Neural cell (in vitro differentiated cells): ENCODE results near the gene GPR141. TPM values are rescaled to one million over a fixed set of nuclear protein-coding genes. Genes with fewer than 3 reads are reported as not detected.

Experiments
- H2AFZ ChIP-seq: fragments of 200-600, 300-800 bp; sonication (generic), shearing (Covaris generic); 2 replicates; pipeline ENCODE4 v1.6.0; 2014; ENCODE audit warnings: low read depth, mild to moderate bottlenecking, antibody characterized with exemption, low read length, moderate library complexity
- H3F3A ChIP-seq: fragments of 200-600 bp; shearing (Covaris generic); 2 replicates; pipeline ENCODE4 v1.6.1; 2016; ENCODE audit warnings: mild to moderate bottlenecking, moderate library complexity, mixed read lengths, antibody characterized with exemption, low read length; ENCODE audit not compliant: insufficient read depth, poor library complexity, severe bottlenecking
- H3K27ac ChIP-seq: fragments of 200-600, 300-800 bp; sonication (generic), shearing (Covaris generic); 2 replicates; pipeline ENCODE4 v1.5.1; 2014; ENCODE audit warnings: mild to moderate bottlenecking, low read length, moderate library complexity
- H3K27me3 ChIP-seq: fragments of 300-800, 200-600 bp; sonication (generic), shearing (Covaris generic); 2 replicates; pipeline ENCODE4 v1.6.0; 2014; ENCODE audit warnings: mild to moderate bottlenecking, low read depth, low read length, moderate library complexity; ENCODE audit not compliant: insufficient read depth
- H3K36me3 ChIP-seq: fragments of 300-800, 200-600 bp; sonication (generic), shearing (Covaris generic); 2 replicates; pipeline ENCODE4 v1.5.1; 2014; ENCODE audit warnings: mild to moderate bottlenecking, antibody characterized with exemption, low read length, moderate library complexity; ENCODE audit not compliant: insufficient read depth
- H3K4me2 ChIP-seq: fragments of 300-800, 200-600 bp; sonication (generic), shearing (Covaris generic); 2 replicates; pipeline ENCODE4 v1.6.0; 2014; ENCODE audit warnings: mild to moderate bottlenecking, low read length
- H3K4me3 ChIP-seq: fragments of 300-800, 200-600 bp; sonication (generic), shearing (Covaris generic); 2 replicates; pipeline ENCODE4 v1.5.1; 2014; ENCODE audit warnings: mild to moderate bottlenecking, low read length, moderate library complexity
- H3K79me2 ChIP-seq: fragments of 200-600 bp; shearing (Covaris generic); replicated peaks from 2 replicates; pipeline ENCODE4 v1.6.0; 2014; ENCODE audit warnings: mild to moderate bottlenecking, low read length, moderate library complexity; ENCODE audit not compliant: insufficient read depth
- H3K9ac ChIP-seq: fragments of 300-800, 200-600 bp; sonication (generic), shearing (Covaris generic); 2 replicates; pipeline ENCODE4 v1.6.1; 2016; ENCODE audit warnings: mild to moderate bottlenecking, low read length, mixed read lengths
- H3K9me2 ChIP-seq: fragments of 200-600 bp; shearing (Covaris generic); 2 replicates; pipeline ENCODE4 v1.6.1; 2016; ENCODE audit warnings: mild to moderate bottlenecking, low read length, mixed read lengths; ENCODE audit not compliant: insufficient read depth
- H3K9me3 ChIP-seq: fragments of 200-600, 300-800 bp; sonication (generic), shearing (Covaris generic); 2 replicates; pipeline ENCODE4 v1.6.1; 2016; ENCODE audit warnings: mild to moderate bottlenecking, mixed run types, low read length, moderate library complexity, mixed read lengths
- H4K20me1 ChIP-seq: fragments of 200-600 bp; shearing (Covaris generic); 2 replicates; pipeline ENCODE4 v1.6.1; 2016; ENCODE audit warnings: mild to moderate bottlenecking, mixed run types; ENCODE audit not compliant: insufficient read depth
- CTCF ChIP-seq: fragments of 450-650 bp; IDR thresholded peaks from 2 replicates; pipeline ENCODE4 v1.5.1; 2014; ENCODE audit warnings: antibody characterized with exemption, mild to moderate bottlenecking, moderate library complexity; ENCODE audit not compliant: poor library complexity, severe bottlenecking
- EP300 ChIP-seq: fragments of 450-650 bp; conservative IDR thresholded peaks from 2 replicates; pipeline ENCODE4 v1.6.1; 2014; ENCODE audit warnings: antibody characterized with exemption, mild to moderate bottlenecking, moderate library complexity; ENCODE audit not compliant: poor library complexity, severe bottlenecking
- EZH2 ChIP-seq: fragments of 200-600, 300-800 bp; shearing (Covaris generic), sonication (generic); IDR thresholded peaks from 2 replicates; pipeline ENCODE4 v1.6.1; 2014; ENCODE audit warnings: antibody characterized with exemption, low read length, borderline replicate concordance, mild to moderate bottlenecking; ENCODE audit not compliant: insufficient read depth, poor library complexity, severe bottlenecking
- MXI1 ChIP-seq: fragments of 450-650 bp; conservative IDR thresholded peaks from 2 replicates; pipeline ENCODE4 v1.6.1; 2014; ENCODE audit warnings: antibody characterized with exemption, mild to moderate bottlenecking; ENCODE audit not compliant: poor library complexity, severe bottlenecking
- POLR2AphosphoS5 ChIP-seq: IDR thresholded peaks from 2 replicates; pipeline ENCODE4 v1.6.1; 2012
- RAD21 ChIP-seq: fragments of 450-650 bp; conservative IDR thresholded peaks from 2 replicates; pipeline ENCODE4 v1.6.1; 2014; ENCODE audit warnings: antibody characterized with exemption, mild to moderate bottlenecking, moderate library complexity
- polyA plus RNA-seq: library from polyadenylated mRNA; depleted of rRNA; stranded (reverse); fragments of >200 nt; gene quantifications from 2 replicates; pipeline ENCODE4 v1.2.3, GENCODE V29; 2014
- TF ChIP-seq, protein P1 (sequence below): IDR thresholded peaks from 2 replicates; pipeline ENCODE4 v1.6.1; 2012; ENCODE audit warnings: borderline replicate concordance

The GPR141 gene
- polyA plus RNA-seq, 1 donor from 2014 or later, result not detected

DNA sequence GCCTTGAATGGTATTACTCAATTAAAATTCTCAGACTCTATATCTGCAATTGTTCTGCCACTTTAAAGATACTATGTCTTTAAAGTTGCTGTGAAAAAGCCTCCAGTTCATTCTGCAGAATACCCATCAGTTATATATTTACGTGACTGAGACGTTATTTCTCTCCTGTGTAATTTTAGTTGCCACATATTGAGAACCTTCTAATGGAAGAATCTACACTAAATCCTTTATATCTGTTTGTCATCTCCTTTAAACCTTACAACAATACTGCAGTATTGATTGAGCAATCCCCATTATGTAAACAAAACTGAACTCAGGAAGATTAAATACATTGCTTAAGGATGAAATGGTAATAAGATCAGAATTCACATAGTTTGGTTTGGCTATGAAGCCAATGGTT lies 30.0 kb downstream of the GPR141 start:
- Histone ChIP-seq H3K9me2 (no peaks in the 10 kb centered on the region), H3K9ac (no peak overlapping the region), H3K27me3 (no peaks in the 10 kb centered on the region), H3K4me3 (no peak overlapping the region), H2AFZ (no peak overlapping the region), H3K9me3 (no peaks in the 10 kb centered on the region), H4K20me1 (no peaks in the 10 kb centered on the region), H3K79me2 (no peaks in the 10 kb centered on the region), H3K36me3 (no peaks in the 10 kb centered on the region), H3F3A (no peaks in the 10 kb centered on the region), H3K4me2 (no peak overlapping the region), H3K27ac (no peak overlapping the region)
- TF ChIP-seq CTCF, result no peak
- TF ChIP-seq, protein P1, sequence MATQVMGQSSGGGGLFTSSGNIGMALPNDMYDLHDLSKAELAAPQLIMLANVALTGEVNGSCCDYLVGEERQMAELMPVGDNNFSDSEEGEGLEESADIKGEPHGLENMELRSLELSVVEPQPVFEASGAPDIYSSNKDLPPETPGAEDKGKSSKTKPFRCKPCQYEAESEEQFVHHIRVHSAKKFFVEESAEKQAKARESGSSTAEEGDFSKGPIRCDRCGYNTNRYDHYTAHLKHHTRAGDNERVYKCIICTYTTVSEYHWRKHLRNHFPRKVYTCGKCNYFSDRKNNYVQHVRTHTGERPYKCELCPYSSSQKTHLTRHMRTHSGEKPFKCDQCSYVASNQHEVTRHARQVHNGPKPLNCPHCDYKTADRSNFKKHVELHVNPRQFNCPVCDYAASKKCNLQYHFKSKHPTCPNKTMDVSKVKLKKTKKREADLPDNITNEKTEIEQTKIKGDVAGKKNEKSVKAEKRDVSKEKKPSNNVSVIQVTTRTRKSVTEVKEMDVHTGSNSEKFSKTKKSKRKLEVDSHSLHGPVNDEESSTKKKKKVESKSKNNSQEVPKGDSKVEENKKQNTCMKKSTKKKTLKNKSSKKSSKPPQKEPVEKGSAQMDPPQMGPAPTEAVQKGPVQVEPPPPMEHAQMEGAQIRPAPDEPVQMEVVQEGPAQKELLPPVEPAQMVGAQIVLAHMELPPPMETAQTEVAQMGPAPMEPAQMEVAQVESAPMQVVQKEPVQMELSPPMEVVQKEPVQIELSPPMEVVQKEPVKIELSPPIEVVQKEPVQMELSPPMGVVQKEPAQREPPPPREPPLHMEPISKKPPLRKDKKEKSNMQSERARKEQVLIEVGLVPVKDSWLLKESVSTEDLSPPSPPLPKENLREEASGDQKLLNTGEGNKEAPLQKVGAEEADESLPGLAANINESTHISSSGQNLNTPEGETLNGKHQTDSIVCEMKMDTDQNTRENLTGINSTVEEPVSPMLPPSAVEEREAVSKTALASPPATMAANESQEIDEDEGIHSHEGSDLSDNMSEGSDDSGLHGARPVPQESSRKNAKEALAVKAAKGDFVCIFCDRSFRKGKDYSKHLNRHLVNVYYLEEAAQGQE, result no peak

- H3K4me2 ChIP-seq, result no peak overlapping the region
- no peak overlapping the region for H3K4me3 ChIP-seq
- H3K36me3 ChIP-seq, result no peaks in the 10 kb centered on the region
- H3K27me3 ChIP-seq, result no peaks in the 10 kb centered on the region
- no peak overlapping the region for H3K9ac ChIP-seq
- H3K9me2 ChIP-seq, result no peaks in the 10 kb centered on the region
- no peaks in the 10 kb centered on the region for H3K79me2 ChIP-seq
- H4K20me1 ChIP-seq, result no peaks in the 10 kb centered on the region
- H2AFZ ChIP-seq, result no peak overlapping the region
- no peak for TF ChIP-seq EZH2
- TF ChIP-seq, protein P1, result no peak
- no peak for TF ChIP-seq POLR2AphosphoS5
- TF ChIP-seq CTCF, result no peak
- no peak for TF ChIP-seq MXI1
- TF ChIP-seq EP300, result no peak
- no peak for TF ChIP-seq RAD21
- no peaks in the 10 kb centered on the region for H3F3A ChIP-seq
- no peaks in the 10 kb centered on the region for H3K9me3 ChIP-seq
- H3K27ac ChIP-seq, result no peak overlapping the region
These were observed 31.0 kb downstream of the GPR141 start for GRCh38 chr7:37714606-37715005.
